ENCODE data around the gene DHH.
"Not testable (repeated sequence)": the region's sequence is repeated elsewhere in the genome, so short reads cannot be mapped to it uniquely, and the experiment has no call there.

Gene DHH

DNA sequence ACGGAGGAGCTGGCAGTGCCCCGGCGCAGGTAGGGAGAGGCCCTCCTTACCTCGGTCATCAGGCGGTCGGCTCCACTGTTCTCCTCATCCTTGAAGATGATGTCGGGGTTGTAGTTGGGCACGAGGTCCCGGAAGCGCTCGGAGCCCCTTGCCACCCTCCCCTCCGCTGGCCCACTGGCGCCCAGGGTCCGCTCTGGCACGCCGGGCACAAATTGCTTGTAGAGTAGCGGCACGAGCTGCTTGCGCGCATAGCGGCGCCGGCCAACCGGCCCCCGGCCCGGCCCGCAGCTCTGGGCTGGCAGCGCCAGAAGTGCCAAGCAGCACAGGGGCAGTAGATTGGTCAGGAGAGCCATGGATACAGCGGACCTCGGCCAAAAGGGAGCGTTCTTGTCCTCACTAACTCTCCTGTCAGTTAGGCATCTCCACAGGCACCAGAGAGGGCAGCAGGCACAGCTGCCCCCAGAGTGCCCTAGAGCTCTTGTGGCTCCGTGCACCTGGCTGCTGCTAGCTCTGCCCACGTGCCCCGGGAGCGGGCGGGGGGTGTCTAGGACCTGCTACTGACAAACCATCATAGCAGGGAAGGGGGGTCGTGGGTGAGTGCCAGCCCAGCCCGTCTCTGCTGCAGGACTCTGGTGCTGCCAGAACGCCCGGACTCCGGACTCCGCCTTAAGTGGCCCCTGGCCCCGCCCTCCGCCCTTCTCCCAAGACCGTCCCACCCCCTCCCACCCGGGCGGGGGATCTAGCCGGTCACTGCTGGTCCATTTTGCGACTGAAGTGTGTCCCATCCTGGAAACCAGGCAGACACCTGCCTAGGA is at the start of gene DHH:
Gene DHH (minus strand): TSS at position 642 of the 815 bp plus-strand sequence. CDS start 289 bp downstream, at position 353.
- no peak within 1 kb of the TSS for H3K4me3 ChIP-seq (replicated peaks; ENCODE audit: low read depth, low read length)
- no peak for DNase-seq (ENCODE audit: extremely low read depth, insufficient read length)

GRCh38 chr12:49144384-49144783 is 49.8 kb upstream of the DHH start:
- Histone ChIP-seq H3K27me3 (replicated peaks; ENCODE audit: control insufficient read depth, insufficient read depth, low read length) (no peaks in the 10 kb centered on the region), H3K36me3 (ENCODE audit: control insufficient read depth, insufficient read depth, low read length) (no peaks in the 10 kb centered on the region), H3K4me3 (replicated peaks; ENCODE audit: low read depth, low read length) (no peak overlapping the region)
- no peak for DNase-seq (ENCODE audit: extremely low read depth, insufficient read length)
- TF ChIP-seq CTCF (IDR thresholded peaks at IDR 0.05; ENCODE audit: insufficient read depth, low read length, poor library complexity, severe bottlenecking), result no peak

More for the DNA sequence above, at the start of gene DHH:
- Histone ChIP-seq H3K36me3 (ENCODE audit: control insufficient read depth, insufficient read depth, low read length) (peaks cover 7% of the 10 kb centered on the region), H3K27me3 (replicated peaks; ENCODE audit: control insufficient read depth, insufficient read depth, low read length) (no peaks in the 10 kb centered on the region; the same call in 1 of the 2 replicates)
- TF ChIP-seq CTCF (IDR thresholded peaks at IDR 0.05; ENCODE audit: insufficient read depth, low read length, poor library complexity, severe bottlenecking), result no peak

DNA sequence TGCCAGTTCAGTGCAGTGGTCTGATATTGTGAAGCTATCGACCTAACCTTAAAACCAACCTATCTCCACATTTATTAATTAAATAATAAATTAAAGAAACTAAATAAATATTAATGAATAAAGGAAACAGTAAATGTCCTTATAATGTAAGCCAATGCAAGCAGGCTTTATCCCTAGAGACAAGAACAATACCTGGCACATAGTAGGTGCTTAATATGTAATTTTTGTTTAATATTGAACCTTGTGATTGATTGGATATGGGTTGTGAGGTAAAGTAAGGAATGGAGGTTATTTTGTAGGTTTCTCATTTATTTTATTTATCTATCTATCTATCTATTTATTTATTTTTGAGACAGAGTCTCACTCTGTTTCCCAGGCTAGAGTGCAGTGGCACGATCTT is 44.4 kb upstream of the DHH start:
- no peak overlapping the region for H3K4me3 ChIP-seq (replicated peaks; ENCODE audit: low read depth, low read length)
- TF ChIP-seq CTCF (IDR thresholded peaks at IDR 0.05; ENCODE audit: insufficient read depth, low read length, poor library complexity, severe bottlenecking), result no peak
- H3K36me3 ChIP-seq (ENCODE audit: control insufficient read depth, insufficient read depth, low read length), result no peaks in the 10 kb centered on the region
- no peak for DNase-seq (ENCODE audit: extremely low read depth, insufficient read length)
- no peaks in the 10 kb centered on the region for H3K27me3 ChIP-seq (replicated peaks; ENCODE audit: control insufficient read depth, insufficient read depth, low read length)

DNA sequence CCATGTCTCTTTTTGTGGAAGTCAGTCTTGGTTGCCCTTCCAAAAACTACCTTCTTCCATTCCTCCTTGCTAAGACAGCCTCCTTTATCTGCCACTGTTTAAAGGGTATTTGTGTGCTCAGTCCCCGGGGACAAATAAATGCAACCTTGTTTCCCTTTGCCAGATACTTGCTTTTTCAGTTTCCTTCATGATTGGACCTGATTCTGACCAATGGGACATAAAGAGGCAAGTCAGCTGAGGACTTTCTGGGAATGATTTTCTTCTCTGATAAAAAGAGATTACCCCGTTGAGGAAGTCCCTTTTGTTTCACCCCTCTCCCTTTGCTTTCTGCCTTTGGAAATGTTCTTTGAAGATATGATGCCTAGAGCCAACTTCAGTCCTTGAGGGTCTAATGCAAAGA is 44.0 kb upstream of the DHH start:
- TF ChIP-seq CTCF (IDR thresholded peaks at IDR 0.05; ENCODE audit: insufficient read depth, low read length, poor library complexity, severe bottlenecking), result no peak
- no peaks in the 10 kb centered on the region for H3K36me3 ChIP-seq (ENCODE audit: control insufficient read depth, insufficient read depth, low read length)
- DNase-seq (ENCODE audit: extremely low read depth, insufficient read length), result no peak
- H3K27me3 ChIP-seq (replicated peaks; ENCODE audit: control insufficient read depth, insufficient read depth, low read length), result no peaks in the 10 kb centered on the region
- no peak overlapping the region for H3K4me3 ChIP-seq (replicated peaks; ENCODE audit: low read depth, low read length)

- no peak overlapping the region for H3K4me3 ChIP-seq (replicated peaks; ENCODE audit: low read depth, low read length)
- H3K27me3 ChIP-seq (replicated peaks; ENCODE audit: control insufficient read depth, insufficient read depth, low read length), result no peaks in the 10 kb centered on the region
- no peak for DNase-seq (ENCODE audit: extremely low read depth, insufficient read length)
- H3K36me3 ChIP-seq (ENCODE audit: control insufficient read depth, insufficient read depth, low read length), result no peaks in the 10 kb centered on the region
- no peak for TF ChIP-seq CTCF (IDR thresholded peaks at IDR 0.05; ENCODE audit: insufficient read depth, low read length, poor library complexity, severe bottlenecking)
Measured at GRCh38 chr12:49137476-49137875, 42.9 kb upstream of the DHH start.

DNA sequence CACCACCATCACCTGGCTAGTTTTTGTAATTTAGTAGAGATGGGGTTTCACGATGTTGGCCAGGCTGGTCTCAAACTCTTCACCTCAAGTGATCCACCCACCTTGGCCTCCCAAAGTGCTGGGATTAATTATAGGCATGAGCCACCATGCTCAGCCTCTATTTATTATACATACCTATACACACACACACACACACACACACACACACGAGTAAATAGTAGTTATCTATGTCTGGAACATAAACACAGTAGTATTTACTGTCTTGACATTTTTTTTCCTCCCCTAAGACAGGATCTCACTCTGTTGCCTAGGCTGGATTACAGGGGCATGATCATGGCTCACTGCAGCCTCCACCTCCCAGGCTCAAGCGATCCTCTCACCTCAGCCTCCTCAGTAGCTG is 42.4 kb upstream of the DHH start:
- not testable (repeated sequence) for H3K4me3 ChIP-seq (replicated peaks; ENCODE audit: low read depth, low read length)

More for the DNA sequence above, 42.4 kb upstream of the DHH start:
- H3K27me3 ChIP-seq (replicated peaks; ENCODE audit: control insufficient read depth, insufficient read depth, low read length); DNase-seq (ENCODE audit: extremely low read depth, insufficient read length); H3K36me3 ChIP-seq (ENCODE audit: control insufficient read depth, insufficient read depth, low read length): not testable (repeated sequence)

Measured in GM06990 (cell line).